NCI-H524 (cell line): ENCODE data around the gene HNRNPM.
A peak's percentile ranks its signal among the peaks of the same experiment; 100 is the strongest.

Experiments used
- DNase-seq, 2 experiments: peaks; one replicate each; lab custom pipeline; 2025; lab: John Stamatoyannopoulos, UW

HNRNPM gene

GRCh38 chr19:8485561-8486371 is 41.0 kb downstream of the HNRNPM start:
- no peak for DNase-seq

GRCh38 chr19:8486661-8487136 is 41.9 kb downstream of the HNRNPM start:
- DNase-seq: no peak

GRCh38 chr19:8487137-8487851 is 42.5 kb downstream of the HNRNPM start:
- no peak for DNase-seq

GRCh38 chr19:8488365-8488764 is 43.6 kb downstream of the HNRNPM start:
- DNase-seq: no peak

- DNase-seq: no peak
Observed at GRCh38 chr19:8489561-8490394, 45.0 kb downstream of the HNRNPM start.

- DNase-seq: no peak
Observed at GRCh38 chr19:8490395-8490760, 45.6 kb downstream of the HNRNPM start.

- no peak for DNase-seq
Observed at GRCh38 chr19:8490873-8491272, 46.1 kb downstream of the HNRNPM start.

GRCh38 chr19:8491574-8491973 is 46.8 kb downstream of the HNRNPM start:
- no peak for DNase-seq

GRCh38 chr19:8494158-8494557 is 49.4 kb downstream of the HNRNPM start:
- no peak for DNase-seq

GRCh38 chr19:8498295-8498694 is 53.5 kb downstream of the HNRNPM start:
- no peak for DNase-seq

- DNase-seq: no peak
Observed at GRCh38 chr19:8499048-8499833, 54.5 kb downstream of the HNRNPM start.

- no peak for DNase-seq
Observed at GRCh38 chr19:8500158-8500557, 55.4 kb downstream of the HNRNPM start.

GRCh38 chr19:8501516-8501915 is 56.7 kb downstream of the HNRNPM start:
- DNase-seq: no peak

- DNase-seq: no peak
Observed at GRCh38 chr19:8501981-8502380, 57.2 kb downstream of the HNRNPM start.

- no peak for DNase-seq
Observed at GRCh38 chr19:8503510-8503909, 58.7 kb downstream of the HNRNPM start.

GRCh38 chr19:8504171-8504570 is 59.4 kb downstream of the HNRNPM start:
- no peak for DNase-seq

- no peak for DNase-seq
Observed at GRCh38 chr19:8504919-8505318, 60.1 kb downstream of the HNRNPM start.

- DNase-seq: peak; percentile 58 to 80
Observed at GRCh38 chr19:8505680-8506401, 61.1 kb downstream of the HNRNPM start.

GRCh38 chr19:8506402-8506957 is 61.7 kb downstream of the HNRNPM start:
- no peak for DNase-seq

- DNase-seq: no peak
Observed at GRCh38 chr19:8510589-8511115, 65.9 kb downstream of the HNRNPM start.
